Middle frontal gyrus (tissue), 1 donor: ENCODE data around the gene PDS5B.
A peak's percentile ranks its signal among the peaks of the same experiment; 100 is the strongest.

Source experiments
- DNase-seq: peaks from one replicate; pipeline ENCODE4 v3.0.0-alpha.2; 2015; ENCODE audit warnings: low spot score; ENCODE audit errors: extremely low spot score

The PDS5B gene

DNA sequence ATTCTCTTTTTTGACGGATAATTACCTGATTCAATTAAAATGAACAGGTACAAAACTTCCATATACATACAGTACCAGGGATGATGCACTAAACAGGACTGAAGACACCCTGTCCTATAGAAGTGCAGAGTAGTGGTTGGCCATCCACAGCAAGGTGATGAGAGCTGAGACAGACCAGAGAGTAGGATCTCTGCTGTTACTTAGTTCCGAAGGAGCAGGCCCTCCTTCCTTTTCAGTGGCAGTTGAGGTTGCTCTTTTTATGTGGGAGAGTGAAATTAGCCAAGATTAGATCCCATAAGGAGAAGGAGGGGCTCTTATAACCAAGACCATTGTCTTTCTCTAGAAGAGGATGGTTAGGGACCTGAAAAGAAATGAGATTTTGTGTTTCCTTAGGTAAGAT, 4.0 kb downstream of the PDS5B start:
- DNase-seq, result no peak

DNA sequence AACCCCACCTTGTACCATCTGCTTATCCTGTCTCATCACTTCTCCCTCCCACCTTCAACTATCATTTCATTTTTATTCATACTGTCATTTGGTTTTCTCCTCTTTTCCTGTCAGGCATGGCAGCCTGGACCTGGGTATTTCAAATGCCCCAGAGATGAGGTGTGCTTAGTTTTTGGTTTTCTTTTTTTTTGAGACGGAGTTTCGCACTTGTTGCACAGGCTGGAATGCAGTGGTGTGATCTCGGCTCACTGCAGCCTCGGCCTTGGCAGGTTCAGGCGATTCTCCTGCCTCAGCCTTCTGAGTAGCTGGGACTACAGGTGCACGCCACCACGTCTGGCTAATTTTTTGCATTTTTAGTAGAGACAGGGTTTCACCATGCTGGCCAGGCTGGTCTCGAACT, 5.8 kb downstream of the PDS5B start:
- no peak for DNase-seq

DNA sequence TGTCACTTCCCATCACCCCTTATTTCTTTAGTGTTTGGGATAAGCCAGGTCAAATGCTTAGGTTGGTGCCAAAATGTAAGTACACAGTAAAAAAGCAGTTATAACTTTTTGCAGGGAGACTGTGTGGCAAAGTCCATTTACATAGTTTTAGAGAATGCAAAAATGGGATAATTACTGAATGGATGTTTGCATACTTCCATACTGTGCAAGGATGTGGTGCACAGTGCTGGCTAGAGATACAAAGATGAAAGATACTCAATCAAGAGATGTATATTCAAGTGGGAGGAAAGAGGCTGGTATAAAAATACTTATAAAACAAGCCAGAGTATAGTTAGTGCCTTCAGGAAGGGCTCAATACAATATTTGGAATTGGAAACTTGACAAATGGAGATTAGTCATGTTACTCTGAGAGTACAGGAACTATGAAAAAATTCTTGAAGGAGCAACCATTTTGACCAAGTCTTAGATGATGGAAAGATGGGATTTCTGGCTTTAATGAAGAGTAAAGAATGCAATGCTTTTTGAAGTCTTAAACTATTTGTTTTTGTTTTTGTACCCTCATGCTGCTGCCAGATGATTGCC, 8.0 kb downstream of the PDS5B start:
- no peak for DNase-seq

DNA sequence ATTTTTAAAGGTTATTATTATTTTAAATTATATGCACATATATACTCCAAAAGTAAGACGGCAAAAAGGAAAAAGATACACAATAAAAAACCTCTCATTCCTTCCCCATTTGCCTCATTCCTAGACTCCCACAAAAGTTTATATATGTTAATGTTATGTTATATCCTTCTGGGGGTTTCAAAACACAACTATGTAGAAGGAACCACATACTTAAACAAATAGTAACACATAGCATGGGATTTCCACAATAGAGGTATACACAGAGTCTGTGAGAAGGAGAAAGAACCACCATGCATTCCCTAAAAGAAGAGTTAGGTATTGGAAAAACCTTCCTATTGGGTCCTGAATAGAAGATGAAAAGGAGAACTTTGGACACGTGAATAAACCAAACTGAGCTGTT, 9.1 kb downstream of the PDS5B start:
- DNase-seq, result no peak

DNA sequence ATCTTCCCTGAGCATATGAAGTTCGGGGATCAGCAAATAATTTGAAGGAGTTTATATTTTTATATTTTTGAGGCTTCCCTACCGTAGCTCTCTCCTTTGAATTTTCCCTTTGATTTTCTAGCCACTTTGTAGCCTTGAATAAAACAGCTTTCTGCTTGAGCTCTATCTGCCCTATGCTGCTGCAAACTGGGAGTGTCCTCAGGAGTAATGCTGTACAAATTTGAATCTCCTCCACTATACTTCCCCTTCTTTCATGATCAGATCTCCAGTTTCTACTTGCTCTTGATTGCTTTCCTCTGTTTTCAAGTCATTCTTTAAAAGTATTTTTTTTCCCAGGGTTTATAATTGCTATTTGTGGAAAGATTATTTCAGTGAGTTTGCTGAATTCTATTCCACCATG, 14.6 kb downstream of the PDS5B start:
- DNase-seq, result no peak

DNA sequence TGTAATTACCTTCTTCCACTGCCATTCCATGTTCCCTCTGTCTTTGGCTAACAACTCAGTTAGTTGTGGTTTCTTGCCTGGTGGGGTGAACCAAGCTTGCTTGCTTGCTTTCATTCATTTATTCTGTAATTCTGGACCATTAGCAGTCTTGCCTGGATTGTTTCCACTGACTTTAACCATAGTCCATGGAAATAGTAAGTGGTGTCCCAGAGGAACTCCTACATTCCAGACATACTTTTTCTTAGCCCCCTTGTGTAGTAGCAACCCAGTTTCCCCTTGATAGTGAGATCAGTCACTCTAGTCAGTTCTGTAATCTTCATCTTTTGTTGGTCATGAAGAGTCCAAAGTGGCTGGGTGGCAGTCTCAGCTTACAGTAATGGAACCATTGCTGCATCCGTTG, 23.2 kb downstream of the PDS5B start:
- DNase-seq, result no peak

DNA sequence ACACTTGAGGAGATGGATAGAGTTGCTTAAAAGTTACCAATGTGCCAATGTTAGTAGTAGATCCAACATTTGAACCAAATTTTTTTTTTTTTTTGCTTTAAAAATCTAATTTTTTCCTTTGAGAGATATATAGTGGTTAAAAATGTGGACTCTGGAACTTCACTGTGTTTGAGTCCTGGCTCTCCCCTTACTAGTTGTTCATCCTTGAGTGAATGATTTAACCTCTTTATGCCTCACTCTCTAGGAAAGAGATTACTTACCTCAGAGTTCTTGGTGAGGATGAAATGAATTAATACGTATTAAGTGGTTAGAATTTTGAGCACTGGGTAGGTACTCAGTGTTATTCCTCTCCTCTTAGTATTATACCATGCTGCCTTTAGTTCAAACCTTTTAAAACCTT, 24.3 kb downstream of the PDS5B start:
- DNase-seq, result no peak

DNA sequence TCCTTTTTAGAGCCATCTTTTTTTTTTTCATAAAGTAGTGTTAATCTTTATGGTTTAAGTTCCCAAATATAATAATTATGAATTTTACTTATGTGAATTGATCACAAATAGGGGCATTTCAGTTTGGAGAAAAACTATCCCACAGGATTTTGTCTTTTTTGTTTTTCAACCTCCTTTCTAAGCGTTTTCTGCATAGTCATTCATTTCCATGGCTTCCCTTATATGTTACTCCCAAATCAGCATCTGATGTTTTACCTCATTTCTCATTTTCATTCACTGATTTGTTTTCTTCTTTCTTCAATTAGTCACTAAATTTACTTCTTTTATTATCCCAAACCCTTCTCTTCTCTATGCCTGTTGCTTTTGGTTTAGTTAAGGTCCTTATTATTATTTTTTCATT, 24.7 kb downstream of the PDS5B start:
- DNase-seq, result no peak

DNA sequence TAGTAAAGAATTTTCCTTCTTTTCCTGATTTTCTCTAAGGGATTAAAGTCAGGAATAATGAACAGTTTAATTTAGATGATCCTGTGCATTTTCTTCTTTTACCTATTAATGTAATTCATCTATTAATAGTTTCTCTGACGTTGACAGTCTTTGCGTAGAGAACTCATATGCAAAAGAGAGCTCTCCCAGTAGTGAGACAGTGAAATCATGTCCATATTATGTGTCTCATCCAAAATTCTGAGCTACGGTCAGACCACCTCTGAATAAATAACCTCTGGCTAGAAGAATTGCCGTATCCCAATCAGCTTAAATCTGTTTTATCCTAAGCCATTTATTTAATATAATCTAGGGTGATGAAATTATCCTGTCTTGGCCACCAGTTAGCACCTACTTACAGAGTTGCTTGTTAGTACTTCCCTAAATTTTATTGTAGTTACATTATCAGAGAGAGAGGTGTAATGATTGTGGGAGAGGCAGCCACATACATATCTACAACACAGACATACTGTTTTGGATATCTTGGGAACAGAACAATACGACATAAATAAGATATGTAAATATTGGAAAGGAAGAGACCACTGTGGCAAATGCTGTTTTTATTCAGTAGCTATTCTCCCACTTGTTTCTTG, 30.7 kb downstream of the PDS5B start:
- DNase-seq, result no peak

DNA sequence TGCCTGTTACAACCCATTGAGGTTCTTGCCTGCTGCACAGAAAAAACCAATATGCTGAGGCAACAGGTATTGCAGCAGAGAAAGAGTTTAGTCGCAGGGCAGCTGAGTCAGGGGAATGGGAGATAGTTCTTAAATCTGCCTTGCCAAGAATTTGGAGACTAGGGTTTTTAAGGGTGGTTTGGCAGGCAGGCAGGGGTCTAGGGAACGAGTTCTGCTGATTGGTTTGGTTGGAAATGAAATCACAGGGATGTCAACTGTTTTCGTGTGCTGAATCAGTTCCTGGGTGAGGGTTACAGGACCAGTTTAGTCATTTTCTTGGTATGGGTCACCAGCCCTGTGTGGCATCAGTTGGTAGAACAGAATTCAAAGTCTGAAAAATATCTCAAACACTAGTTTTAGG, 36.6 kb downstream of the PDS5B start:
- no peak for DNase-seq

DNA sequence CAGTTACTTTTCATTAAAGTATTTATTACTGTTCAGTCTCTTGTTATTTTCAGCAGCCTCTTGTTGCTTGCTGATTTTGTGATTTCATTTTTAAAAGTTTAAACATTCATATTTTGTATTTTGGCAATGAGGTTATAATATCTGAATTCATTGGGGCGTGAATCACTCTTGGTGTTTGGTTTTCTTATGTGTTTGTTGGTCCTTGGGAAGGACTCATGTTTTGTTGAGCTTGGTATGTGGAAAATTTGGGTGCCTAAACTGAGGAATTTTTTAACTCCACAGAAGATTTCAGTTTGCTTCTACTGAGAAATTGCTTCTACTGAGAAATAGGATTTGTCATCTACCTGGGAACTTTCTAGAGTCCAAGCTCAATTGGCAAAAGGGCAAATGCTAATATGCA, 38.2 kb downstream of the PDS5B start:
- no peak for DNase-seq

DNA sequence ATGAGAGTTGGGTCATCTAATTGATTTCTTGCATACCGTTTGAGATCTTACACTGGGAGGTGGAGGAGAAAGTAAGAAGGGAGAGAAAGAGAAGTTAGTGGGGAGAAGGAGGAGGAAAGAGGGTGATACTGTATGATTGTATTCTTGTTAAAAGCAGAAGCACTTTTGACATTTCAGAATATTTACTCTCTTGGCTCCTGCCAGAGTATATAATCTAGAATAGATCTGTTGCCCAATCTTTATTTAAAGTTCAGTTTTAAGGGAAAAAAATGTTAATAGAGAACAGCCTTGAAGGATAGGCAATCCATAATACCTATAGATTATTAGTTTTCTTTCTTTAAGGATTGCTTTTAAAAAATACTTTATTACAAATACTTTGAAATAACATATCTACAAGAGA, 41.5 kb downstream of the PDS5B start:
- DNase-seq, result no peak

DNA sequence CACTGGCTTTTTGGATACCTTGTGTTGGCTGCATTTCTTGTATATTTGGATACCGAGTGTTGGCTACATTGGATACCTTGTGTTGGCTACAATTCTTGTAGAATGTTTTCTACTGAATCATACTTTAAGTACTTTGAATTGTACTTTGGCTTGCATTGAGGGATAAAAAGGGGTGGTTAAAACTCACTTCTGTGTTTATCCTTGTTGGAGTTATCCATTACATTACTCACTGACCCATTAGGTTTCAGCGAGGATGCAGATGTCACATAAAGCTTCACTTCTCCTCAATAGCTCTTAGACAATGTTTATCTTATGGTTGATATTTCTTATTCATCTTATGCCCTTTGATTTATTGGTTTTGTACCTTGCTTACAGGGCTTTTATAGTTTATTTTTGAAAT, 43.1 kb downstream of the PDS5B start:
- DNase-seq, result no peak

DNA sequence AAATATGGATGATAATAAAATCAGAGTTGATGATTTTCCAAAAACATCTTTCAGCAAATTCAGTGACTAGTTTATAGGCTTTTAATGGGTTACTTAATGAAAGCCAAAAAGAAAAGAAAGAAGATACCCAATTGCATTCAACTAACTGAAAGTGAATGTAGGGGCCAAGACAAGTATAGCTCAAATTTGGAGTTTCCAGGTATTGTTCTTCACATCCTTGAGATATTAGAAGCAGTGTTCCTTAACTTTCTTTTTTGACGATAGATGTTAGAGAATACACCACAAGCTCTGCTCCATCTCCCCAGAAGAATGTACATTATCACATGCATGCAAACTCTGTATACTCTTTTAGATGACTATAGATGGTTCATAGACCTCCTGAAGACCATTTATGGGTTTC, 43.6 kb downstream of the PDS5B start:
- no peak for DNase-seq

DNA sequence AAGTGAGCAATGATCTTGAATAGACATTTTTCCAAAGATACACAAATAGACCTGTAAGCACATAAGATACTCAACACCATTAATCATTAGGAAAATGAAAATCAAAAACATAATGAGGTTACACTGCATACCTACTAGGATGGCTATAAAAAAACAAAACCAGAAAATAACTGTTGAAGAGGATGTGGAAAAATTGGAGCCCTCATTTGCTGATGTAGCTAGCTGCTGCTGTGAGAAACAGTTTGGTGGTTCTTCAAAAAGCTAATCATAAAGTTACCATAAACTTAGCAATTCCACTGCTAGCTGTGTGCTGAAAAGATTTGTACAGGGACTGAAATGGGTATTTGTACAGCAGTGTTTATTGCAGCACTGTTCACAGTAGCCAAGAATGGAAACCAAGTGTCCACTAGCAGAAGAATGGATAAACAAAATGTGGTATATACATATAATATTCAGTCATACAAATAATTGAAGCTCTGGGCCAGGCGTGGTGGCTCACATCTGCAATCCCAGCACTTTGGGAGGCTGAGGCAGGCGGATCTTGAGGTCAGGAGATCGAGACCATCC, 46.2 kb downstream of the PDS5B start:
- DNase-seq, result no peak

DNA sequence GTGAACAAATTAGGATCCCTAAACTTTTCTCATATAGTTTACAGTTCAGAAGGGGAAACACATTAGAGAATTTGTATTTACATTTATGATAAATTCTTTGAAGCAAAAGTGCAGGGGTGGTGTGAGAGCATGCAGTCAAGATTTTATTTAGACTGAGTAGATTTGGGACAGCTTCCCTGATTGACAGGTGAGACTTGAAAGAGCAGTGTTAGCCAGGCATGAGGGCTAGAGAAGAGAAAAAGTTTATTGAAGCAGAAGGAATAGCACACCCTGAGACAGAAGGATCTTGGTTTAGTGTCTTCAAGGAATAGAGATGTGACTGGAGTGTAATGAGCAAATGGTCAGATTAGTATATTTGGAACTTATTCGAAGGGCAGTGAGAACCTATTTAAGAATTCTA, 50.5 kb downstream of the PDS5B start:
- no peak for DNase-seq

DNA sequence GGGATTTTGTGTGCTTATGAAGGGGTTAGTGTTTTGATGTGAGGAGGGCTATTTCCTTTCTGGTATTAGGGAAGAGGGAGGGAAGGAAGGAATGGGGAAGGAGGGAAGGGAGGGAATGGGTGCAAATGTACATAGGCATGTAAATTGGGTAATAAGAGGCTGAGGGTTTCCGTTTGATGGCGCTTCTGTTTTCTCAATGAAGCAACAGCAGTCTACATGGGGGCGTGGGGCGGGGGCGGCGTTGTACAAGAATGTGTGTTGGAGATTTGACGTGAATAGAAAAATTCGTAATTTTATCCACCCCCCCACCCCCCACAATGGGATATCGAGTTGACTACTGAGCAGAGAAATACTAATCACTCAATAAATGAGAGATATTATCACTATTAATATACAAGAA, 52.5 kb downstream of the PDS5B start:
- DNase-seq, result no peak

DNA sequence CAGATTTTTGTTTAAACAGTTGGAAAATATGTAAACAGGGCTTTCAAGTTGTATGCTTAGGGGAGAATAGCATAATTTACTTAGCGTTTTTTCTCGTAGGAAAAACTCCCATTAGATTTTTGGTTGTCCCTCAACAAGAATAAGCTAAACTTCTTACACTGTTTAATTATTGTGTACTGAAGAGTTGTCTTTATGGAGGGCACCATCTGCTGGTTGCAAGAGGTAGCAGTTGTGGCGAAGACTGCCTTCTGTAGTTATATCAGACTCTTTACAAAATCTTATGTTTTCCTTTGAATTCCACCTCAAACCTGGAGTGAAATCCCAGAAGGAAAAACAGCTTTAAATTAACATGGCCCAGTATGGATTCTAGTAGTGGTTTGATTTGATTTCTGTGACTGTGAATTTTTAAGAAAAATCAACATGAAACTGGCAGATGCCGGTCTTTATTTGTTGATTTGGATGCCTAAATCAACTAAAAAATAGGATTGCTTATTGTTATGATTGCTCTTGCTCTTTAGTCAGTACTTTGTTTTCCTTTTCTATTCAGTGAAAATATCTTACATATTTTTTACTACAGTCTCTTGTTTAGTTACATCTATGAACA, 53.4 kb downstream of the PDS5B start:
- DNase-seq, result peak; percentile 56

DNA sequence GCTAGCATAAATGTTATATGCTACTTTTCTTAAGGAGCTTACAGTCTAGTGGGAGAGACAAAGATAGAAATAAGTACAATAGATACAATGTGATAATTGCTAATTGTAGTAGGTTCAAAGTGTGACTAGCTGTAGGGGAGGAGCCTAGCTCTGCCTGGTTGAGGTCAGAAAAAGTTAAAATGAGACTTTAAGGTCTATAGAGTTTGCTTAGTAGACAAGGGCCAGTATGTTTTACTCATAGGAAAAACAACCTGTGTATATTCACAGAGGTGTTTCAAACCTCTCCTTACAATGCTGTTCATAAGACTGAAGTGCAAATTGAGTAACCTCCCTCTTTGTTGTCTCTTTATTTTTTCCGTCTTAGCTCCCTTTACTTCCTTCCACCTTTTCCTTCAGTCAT, 56.1 kb downstream of the PDS5B start:
- DNase-seq, result no peak

DNA sequence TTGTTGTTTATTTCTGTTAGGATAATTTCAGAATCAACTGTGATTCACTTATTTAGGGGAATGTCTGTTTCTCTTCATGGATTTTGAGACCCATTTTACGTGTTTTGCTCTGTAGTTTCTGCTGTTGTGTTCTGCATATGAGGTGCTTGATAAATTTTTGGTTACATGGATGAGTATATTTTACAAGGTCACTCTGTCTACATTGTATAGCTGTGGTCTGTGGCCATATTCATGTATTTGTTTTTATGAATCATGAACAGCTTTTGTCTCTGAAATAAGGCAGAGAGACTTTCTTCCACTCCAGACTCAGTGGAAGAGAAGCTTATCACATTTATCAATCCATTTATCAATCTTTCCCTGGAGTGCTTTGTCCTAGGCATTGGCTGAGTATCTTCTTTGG, 56.6 kb downstream of the PDS5B start:
- no peak for DNase-seq

DNA sequence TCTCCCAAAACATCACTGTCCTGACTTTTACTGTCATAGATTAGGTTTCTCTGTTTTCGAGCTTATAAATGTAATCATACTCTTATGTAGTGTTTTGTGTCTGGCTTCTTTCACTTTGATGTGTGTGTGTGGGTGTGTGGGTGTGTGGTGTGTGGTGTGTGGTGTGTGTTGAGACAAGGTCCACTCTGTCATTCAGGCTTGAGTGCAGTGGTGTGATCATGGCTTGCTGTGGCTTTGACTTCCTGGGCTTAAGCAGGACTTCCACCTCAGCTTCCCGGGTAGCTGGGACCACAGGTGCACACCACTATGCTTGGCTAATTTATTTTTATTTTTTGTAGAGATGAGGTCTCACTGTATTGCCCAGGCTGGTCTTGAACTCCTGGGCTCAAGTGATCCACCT, 59.6 kb downstream of the PDS5B start:
- no peak for DNase-seq

DNA sequence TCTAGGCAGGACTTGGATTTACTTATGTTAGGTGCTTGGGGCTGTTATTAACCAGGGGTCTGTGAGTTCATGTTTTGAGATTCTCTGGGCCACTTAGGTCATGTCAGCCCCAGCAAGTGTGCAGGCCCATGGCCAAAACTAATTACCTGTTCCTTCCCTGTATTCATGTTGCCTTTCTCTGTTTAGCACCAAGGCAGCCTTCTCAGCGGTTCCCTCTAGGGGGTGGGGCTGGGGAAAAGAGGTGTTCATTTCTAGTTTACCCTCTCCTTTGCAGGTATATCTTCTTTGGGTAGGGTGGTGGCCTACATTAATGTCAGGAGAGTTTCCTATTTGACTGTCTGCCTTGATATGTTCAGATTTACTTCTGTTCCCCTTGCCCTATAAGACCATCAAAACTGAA, 61.7 kb downstream of the PDS5B start:
- DNase-seq, result no peak

DNA sequence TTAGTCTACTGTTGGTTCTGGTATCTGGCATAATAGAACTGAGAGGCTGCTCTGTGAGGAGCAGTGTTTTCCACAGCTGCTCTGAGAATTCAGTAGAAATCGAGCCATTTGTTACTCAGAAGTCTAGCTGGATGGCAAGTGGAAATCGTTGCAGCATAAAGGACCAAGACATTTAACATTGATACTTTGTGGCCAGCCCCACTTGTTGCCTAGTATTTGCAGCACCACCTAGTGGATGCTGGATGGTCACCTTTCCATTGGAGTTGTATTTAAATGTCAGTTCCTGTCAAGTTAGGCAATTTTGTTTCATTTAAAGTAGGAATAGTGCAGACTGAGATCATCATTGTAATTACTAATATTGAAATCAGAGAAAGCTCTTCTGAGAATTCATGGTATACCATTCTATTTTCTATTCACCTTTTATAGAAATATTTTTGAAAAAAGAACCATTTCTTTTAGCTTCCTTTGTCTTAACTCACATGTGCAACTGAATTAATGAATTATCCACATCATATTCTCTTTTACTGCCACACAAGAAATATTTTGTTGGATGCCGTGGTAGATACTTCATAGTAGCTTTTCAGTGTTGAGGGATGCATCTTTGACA, 64.6 kb downstream of the PDS5B start:
- peak; percentile 7 for DNase-seq
